COLO668 (cell line): ENCODE measurements around the gene PGAP3.
"Not testable (repeated sequence)": the region's sequence is repeated elsewhere in the genome, so short reads cannot be mapped to it uniquely, and the experiment has no call there.

Source experiments
- DNase-seq: peaks from one replicate; lab custom pipeline; 2025; ENCODE audit not compliant: unreplicated experiment; lab: John Stamatoyannopoulos, UW

PGAP3 gene

GRCh38 chr17:39716073-39716818 lies 28.4 kb upstream of the PGAP3 start:
- no peak for DNase-seq

DNA sequence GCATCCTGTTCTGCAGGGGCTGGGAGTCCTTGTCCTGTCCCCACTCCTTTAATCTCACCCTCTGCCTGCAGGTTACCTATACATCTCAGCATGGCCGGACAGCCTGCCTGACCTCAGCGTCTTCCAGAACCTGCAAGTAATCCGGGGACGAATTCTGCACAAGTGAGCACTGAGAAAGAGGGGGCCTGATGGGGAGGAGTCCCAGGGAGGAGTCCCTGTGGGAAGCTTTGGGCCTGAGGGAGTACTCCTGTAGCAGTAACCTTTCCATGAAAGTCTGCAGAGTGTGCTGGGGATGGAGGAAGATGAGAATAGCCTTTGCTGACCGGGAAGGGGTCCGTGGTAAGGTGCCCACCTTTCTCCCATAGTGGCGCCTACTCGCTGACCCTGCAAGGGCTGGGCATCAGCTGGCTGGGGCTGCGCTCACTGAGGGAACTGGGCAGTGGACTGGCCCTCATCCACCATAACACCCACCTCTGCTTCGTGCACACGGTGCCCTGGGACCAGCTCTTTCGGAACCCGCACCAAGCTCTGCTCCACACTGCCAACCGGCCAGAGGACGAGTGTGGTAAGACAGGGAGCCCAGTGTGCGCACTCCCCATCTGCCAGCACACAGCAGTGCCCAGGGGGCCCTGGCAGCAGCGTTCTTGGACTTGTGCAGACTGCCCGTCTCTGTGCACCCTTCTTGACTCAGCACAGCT lies 27.7 kb upstream of the PGAP3 start:
- no peak for DNase-seq

GRCh38 chr17:39714234-39714633 lies 26.4 kb upstream of the PGAP3 start:
- no peak for DNase-seq

GRCh38 chr17:39711851-39712250 lies 24.0 kb upstream of the PGAP3 start:
- no peak for DNase-seq

GRCh38 chr17:39711071-39711470 lies 23.2 kb upstream of the PGAP3 start:
- not testable (repeated sequence) for DNase-seq

GRCh38 chr17:39709998-39710964 lies 22.4 kb upstream of the PGAP3 start:
- no peak for DNase-seq

- no peak for DNase-seq
Measured at GRCh38 chr17:39709319-39709997, 21.6 kb upstream of the PGAP3 start.

DNA sequence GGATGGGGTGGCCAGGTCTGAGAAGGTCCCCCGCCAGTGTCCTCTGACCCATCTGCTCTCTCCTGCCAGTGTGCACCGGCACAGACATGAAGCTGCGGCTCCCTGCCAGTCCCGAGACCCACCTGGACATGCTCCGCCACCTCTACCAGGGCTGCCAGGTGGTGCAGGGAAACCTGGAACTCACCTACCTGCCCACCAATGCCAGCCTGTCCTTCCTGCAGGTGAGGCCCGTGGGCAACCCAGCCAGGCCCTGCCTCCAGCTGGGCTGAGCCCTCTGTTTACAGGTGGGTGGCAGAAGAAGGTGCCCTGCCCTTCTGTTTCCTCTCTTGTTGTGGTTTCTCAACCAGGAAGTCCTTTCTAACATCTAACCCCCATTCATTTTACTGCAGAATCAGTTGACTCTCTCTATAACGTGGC lies 19.1 kb upstream of the PGAP3 start:
- peak; percentile 30 for DNase-seq

DNA sequence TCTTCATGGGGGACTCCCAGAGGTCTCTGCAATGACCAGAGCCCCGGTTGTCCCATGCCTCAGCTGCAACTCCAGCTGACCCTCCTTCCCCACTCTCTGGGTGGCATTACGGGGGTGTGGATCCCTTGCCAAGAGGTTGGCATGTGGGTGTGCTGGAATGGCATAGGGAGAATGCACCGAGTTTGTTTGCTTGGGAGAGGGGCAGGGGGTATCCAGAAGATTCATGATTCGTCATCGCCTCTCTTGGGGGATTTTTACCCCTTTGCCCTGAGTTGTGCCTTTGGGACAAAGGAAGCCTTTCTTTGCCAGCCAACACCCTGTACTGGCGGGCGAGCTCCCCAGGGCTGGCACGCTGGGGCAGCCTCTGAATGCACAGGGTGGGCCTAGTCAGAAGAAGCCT lies 18.5 kb upstream of the PGAP3 start:
- DNase-seq, result no peak

DNA sequence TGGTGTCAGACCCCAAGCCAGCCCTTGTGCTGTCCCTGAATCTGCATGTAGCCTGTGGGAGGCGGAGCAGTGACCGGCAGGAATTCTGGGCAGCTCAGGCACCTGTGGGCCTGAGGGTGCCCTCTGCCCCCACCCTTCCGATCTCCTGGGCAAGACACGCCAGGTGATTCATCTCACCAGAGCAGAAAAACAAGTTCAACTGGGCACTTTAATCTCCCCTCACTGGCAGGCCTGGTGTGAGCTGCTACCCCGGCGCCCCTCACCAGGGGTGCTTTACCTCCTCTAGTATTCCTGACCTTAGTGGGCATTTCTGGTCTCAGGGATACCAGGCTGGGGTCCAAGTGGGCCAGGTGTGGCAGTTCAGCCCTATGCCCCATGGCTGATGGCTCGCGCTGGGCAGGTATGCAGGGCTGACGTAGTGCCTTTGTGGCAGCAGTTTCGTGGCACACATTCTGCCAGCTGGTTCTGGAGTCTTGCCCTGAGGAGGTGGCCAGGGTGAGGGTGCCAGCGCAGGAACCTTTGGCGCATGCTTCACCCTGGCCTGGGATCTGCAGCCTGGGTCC lies 18.0 kb upstream of the PGAP3 start:
- DNase-seq, result peak; percentile 58

- no peak for DNase-seq
Measured at GRCh38 chr17:39704821-39705551, 17.1 kb upstream of the PGAP3 start.

- no peak for DNase-seq
Measured at GRCh38 chr17:39703913-39704312, 16.1 kb upstream of the PGAP3 start.

DNA sequence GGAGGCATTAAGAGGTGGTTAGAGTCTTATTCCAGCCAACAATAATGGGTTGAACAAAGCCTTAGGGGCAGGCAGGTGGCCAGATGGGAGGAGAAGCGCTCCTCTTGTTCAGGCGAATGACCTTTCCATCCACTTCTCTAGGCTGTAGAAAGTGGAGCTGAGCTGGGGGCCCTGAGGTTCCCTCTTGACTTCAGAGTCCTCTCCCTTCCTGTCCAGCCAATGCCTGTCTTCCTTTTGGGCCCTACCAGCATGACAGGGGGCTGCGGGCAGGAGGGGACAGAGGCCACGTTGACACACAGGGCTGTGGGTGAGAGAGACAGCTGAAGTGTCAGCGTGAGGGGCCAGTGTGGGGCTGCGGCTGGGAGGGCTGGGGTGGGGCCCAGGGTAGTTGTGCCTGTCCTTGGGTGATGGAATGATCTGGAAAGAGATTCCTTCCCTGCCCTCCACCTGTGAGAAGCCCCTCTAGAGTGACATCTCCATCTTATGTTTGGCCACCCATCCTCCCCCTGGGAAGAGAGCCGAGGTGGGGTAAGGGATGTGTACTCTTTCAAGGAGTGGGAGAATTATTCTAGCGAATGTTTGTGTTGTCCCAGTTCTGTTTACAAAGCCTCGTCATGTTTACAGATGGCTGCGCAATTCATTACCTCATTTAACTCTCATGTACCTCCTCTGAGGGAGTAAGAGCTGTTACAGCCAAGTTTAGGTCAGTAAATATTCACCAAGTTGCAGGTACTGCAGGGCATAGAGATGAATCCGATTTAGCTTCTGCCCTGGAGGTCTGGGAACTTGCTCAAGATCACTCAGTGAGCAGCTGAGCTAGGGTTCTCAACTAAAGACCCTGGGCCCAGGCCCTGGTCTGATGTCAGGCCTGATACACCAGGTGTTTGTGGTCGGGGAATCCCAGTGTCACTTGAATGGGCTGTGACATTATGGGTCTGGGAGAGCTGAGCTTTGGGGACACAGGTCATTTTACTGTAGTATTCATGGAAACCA lies 15.3 kb upstream of the PGAP3 start:
- DNase-seq, result peak; percentile 62

- no peak for DNase-seq
Measured at GRCh38 chr17:39701784-39702422, 14.0 kb upstream of the PGAP3 start.

GRCh38 chr17:39701012-39701783 lies 13.3 kb upstream of the PGAP3 start:
- DNase-seq, result no peak

GRCh38 chr17:39700148-39700987 lies 12.5 kb upstream of the PGAP3 start:
- peak; percentile 14 for DNase-seq

GRCh38 chr17:39699818-39700147 lies 11.9 kb upstream of the PGAP3 start, which contains the start of gene ERBB2:
ERBB2 (plus strand) TSS chr17:39700064; CDS start chr17:39700239, 175 bp downstream.
- peak; percentile 14 for DNase-seq
